T-cell (primary cell): ENCODE results near the gene KLHL34. TPM values are rescaled to one million over a fixed set of nuclear protein-coding genes. Genes with fewer than 3 reads are reported as not detected.

ENCODE experiments used
- ATAC-seq, 4 experiments: fragments of 200-7000 bp in 3 of 4; fragments of 150-1000 bp in 1 of 4; cut with Tn5 transposase; replicated peaks in 1 of 4; 1 replicate in 3 of 4; 2 replicates in 1 of 4; pipeline ENCODE4 v1.10.0; 2021; ENCODE audit warnings: moderate library complexity in 3 of 4, mild to moderate bottlenecking in 2 of 4, moderate number of reproducible peaks in 1 of 4
- CTCF ChIA-PET, 2 donors: fragments of 300-600 bp; sonication (Branson Sonifier 250); formaldehyde crosslinking; loops; one replicate each; lab custom pipeline; 2022; ENCODE audit warnings: antibody characterized with exemption in 2 of 2; lab: Charles Lee
- POLR2A ChIA-PET, 2 donors: fragments of 300-600 bp; sonication (Branson Sonifier 250); formaldehyde crosslinking; loops; one replicate each; lab custom pipeline; 2022; ENCODE audit warnings: antibody characterized with exemption in 2 of 2; lab: Charles Lee
- DNase-seq, 35 experiments: peaks; one replicate each; pipeline versions ENCODE4 v3.0.0 to v3.0.0-alpha.2; 2013 to 2023
- H3K27ac ChIP-seq: one replicate; pipeline ENCODE4 v1.5.1; 2013; ENCODE audit warnings: low read length
- H3K27me3 ChIP-seq, 2 experiments: replicated peaks in 1 of 2; 1 replicate in 1 of 2; 2 replicates in 1 of 2; pipeline versions ENCODE4 v1.6.1 to v1.7.0; 2013; ENCODE audit warnings: low read length in 1 of 2, mixed read lengths in 1 of 2; ENCODE audit not compliant: control insufficient read depth in 2 of 2, insufficient read depth in 2 of 2; ENCODE audit errors: extremely low read depth in 1 of 2
- H3K36me3 ChIP-seq, 2 donors: 1 replicate in 1 of 2; 2 replicates in 1 of 2; pipeline versions ENCODE4 v1.6.1 to v1.7.0; 2013; ENCODE audit warnings: low read length in 1 of 2; ENCODE audit not compliant: control insufficient read depth in 2 of 2, insufficient read depth in 1 of 2; ENCODE audit errors: extremely low read depth in 1 of 2
- H3K4me1 ChIP-seq, 2 experiments: 1 replicate in 1 of 2; 2 replicates in 1 of 2; pipeline versions ENCODE4 v1.6.1 to v1.7.0; 2013; ENCODE audit warnings: low read length in 2 of 2, mixed read lengths in 1 of 2; ENCODE audit not compliant: insufficient read depth in 2 of 2, control insufficient read depth in 1 of 2; ENCODE audit errors: extremely low read depth in 1 of 2
- H3K4me3 ChIP-seq, 2 donors: 1 replicate in 1 of 2; 2 replicates in 1 of 2; pipeline versions ENCODE4 v1.5.1 to v1.7.0; 2013; ENCODE audit warnings: mild to moderate bottlenecking in 2 of 2, low read length in 1 of 2, moderate library complexity in 1 of 2; ENCODE audit not compliant: control insufficient read depth in 1 of 2; ENCODE audit errors: extremely low read depth in 1 of 2
- H3K9me3 ChIP-seq: 2 replicates; pipeline ENCODE4 v1.7.0; 2013
- H3K27ac Mint-ChIP-seq, 2 donors: one replicate each; pipeline ENCODE4 v1.8.0; 2020 to 2021; ENCODE audit warnings: mild to moderate bottlenecking in 2 of 2, mixed read lengths in 2 of 2
- H3K27me3 Mint-ChIP-seq, 2 donors: one replicate each; pipeline ENCODE4 v1.8.0; 2021 to 2022; ENCODE audit warnings: mixed read lengths in 2 of 2
- H3K36me3 Mint-ChIP-seq: one replicate; pipeline ENCODE4 v1.8.0; 2021; ENCODE audit warnings: mixed read lengths
- H3K4me1 Mint-ChIP-seq, 3 donors: one replicate each; pipeline ENCODE4 v1.8.0; 2020 to 2022; ENCODE audit warnings: mixed read lengths in 3 of 3, mild to moderate bottlenecking in 1 of 3
- H3K4me3 Mint-ChIP-seq, 3 donors: one replicate each; pipeline ENCODE4 v1.8.0; 2020 to 2022; ENCODE audit warnings: mild to moderate bottlenecking in 3 of 3, mixed read lengths in 3 of 3, moderate library complexity in 3 of 3
- H3K9me3 Mint-ChIP-seq, 3 donors: one replicate each; pipeline ENCODE4 v1.8.0; 2020 to 2022; ENCODE audit warnings: mixed read lengths in 3 of 3
- WGBS: methylation state at CpG from one replicate; pipeline ENCODE4 v1.1.5; 2013; ENCODE audit warnings: missing lambda C conversion rate; ENCODE audit not compliant: insufficient coverage; 5-methylcytosine and 5-hydroxymethylcytosine counted together
- total RNA-seq, 35 experiments: library from RNA in 6 of 35; stranded (reverse) in 6 of 35; fragments of 120-200 nt in 1 of 35; gene quantifications; one replicate each; pipeline versions ENCODE4 v1.2.1 to v1.2.4 and lab custom pipeline; 2013 to 2026

KLHL34 gene
- total RNA-seq, 5 donors from 2014 or later (not counting 1 experiment from before 2014, with no cell fraction given): 0.68 to 2.7 (median 2.6) TPM

DNA sequence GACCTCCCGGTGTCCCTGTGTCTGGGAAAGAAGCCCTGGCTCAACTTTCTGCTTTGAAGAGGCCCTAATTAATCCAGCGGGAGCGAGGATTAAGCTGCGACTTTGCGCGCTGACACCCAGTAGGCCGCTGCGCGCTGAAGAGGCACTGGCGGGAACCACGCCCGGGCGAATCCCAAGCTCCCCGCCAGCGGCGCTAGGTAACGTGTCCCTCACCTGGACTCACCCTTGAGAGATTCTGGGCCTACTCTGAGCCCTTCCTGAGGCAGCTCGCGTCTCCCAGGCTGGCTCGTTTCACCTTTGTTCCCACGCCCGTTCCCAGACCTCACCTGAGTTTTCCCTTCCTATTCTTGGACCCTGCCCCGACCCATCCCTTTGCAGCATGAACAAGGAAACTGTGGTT is 616 bp upstream of the KLHL34 start:
- ChIA-PET POLR2A (interaction anchor here in 1 of 2 donors (0.5 kb wide), 1 partner anchor 10 kb away, joined by 6 read pairs; no protein-coding TSS in a partner anchor), CTCF (no interaction called here)
- Mint-ChIP-seq H3K4me1 (peaks cover 5 to 15% (median 9%) of the 10 kb centered on the region in 3 donors), H3K4me3 (peak overlapping the region; percentile 68 to 75 (median 73)), H3K9me3 (no peaks in the 10 kb centered on the region), H3K27ac (peak overlapping the region in 1 of 2 donors; percentile 22), H3K27me3 (peaks cover 5 to 8% of the 10 kb centered on the region in 2 donors), H3K36me3 (no peaks in the 10 kb centered on the region)
- Histone ChIP-seq H3K27me3 (peaks cover 0 to 13% of the 10 kb centered on the region in 2 experiments), H3K9me3 (no peaks in the 10 kb centered on the region), H3K27ac (no peak overlapping the region), H3K4me1 (peaks cover 0 to 22% of the 10 kb centered on the region in 2 experiments), H3K4me3 (peak overlapping the region; percentile 46 to 71), H3K36me3 (no peaks in the 10 kb centered on the region)
- peak in 3 of 4 experiments; percentile 19 to 36 (median 25) for ATAC-seq
- WGBS: 13% methylated on average over 16 of the region's 23 CpGs
- peak in 1 of 35 experiments; percentile 8 for DNase-seq

DNA sequence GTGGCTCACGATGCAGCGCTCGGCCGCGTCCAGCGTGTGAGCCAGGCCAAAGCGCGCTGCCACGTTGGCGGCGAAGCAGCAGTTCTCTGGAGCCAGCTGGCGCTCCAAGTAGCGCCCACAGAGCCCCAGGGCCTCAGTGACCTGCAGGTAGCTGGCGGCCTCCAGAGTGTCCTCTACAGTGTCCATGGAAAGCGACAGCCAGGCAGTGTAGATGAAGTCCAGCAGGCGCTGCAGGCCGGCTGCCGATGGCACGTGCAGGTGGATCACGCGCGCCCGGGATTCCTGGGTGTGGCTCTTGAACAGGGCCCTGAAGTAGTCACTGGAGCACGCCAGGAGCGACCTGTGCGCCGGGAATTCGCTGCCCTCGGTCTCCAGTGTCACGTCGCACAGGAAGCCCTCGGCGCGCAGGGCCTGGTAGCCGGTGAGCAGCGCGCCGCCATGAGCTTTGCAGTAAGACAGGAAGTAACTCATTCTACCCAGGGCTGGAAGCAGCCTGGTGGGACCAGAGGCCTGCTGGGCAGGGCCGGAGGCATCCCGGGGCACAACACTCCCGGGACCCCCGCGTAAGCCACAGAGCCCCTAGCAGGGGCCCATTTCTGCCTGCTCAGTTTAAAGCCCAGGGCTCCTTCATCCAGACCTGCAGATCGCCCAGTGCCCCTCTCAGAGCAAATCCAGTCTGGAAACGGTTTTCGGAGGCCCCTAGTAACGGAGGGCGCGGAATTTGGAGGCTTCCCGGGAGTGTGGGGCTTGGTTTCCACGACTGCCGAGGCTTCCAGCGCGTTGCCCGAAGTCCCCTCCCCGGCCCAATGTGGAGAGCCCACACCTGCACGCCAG is 595 bp downstream of the KLHL34 start:
- Mint-ChIP-seq H3K36me3 (no peaks in the 10 kb centered on the region), H3K9me3 (no peaks in the 10 kb centered on the region), H3K4me3 (peak overlapping the region; percentile 71 to 75 (median 74)), H3K27ac (peak overlapping the region; percentile 11 to 88), H3K4me1 (peaks cover 5 to 15% (median 9%) of the 10 kb centered on the region in 3 donors), H3K27me3 (peaks cover 5 to 8% of the 10 kb centered on the region in 2 donors)
- CTCF ChIA-PET: no interaction called here
- Histone ChIP-seq H3K36me3 (no peaks in the 10 kb centered on the region), H3K27ac (no peak overlapping the region), H3K4me1 (peaks cover 0 to 22% of the 10 kb centered on the region in 2 experiments), H3K9me3 (no peaks in the 10 kb centered on the region), H3K4me3 (peak overlapping the region; percentile 46 to 71), H3K27me3 (peaks cover 0 to 13% of the 10 kb centered on the region in 2 experiments)
- POLR2A ChIA-PET: no interaction called here
- peak in 8 of 35 experiments; percentile 8 to 38 (median 16) for DNase-seq
- peak; percentile 45 to 69 (median 60) for ATAC-seq
- 39% methylated on average over 40 of the region's 57 CpGs for WGBS

DNA sequence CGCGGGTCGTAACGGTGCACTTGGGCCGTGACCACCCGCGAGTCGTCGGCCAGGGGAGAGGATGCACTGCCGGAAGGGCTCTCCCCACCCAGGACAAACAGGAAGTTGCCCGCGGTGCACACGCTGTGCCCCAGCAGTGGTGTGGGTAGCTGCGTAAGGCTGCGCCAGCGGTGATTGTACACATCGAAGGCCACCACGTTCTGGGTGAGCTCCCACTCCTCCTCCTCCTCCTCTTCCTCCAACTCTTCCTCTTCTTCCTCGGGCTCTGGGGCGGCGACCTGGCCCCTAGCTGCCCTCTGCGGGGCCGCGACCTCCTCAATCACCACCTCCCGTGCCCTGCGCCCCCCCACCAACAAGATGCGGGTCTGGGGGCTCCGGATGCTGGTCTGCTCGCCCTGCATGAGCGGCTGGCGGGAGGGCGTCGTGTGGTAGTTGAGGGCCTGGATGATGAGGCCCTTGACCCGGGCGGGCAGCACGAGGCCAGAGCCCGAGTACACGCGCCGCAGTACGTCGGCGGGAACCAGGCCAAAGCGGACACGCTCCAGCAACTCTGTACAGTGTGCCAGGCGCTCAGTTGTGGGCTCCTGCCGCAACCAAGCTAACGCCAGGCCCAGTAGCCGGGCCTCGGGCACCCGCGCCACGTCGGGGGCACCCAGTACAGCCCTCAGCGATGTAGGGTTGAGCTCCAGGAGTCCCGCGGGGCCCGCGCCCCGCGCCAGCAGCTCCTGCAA is 1.4 kb downstream of the KLHL34 start:
- Mint-ChIP-seq H3K9me3 (no peaks in the 10 kb centered on the region), H3K4me1 (peaks cover 5 to 15% (median 9%) of the 10 kb centered on the region in 3 donors), H3K4me3 (peak overlapping the region in 1 of 3 donors; percentile 75), H3K36me3 (no peaks in the 10 kb centered on the region), H3K27me3 (peaks cover 4% of the 10 kb centered on the region in 2 donors), H3K27ac (no peak overlapping the region)
- Histone ChIP-seq H3K27ac (no peak overlapping the region), H3K9me3 (no peaks in the 10 kb centered on the region), H3K27me3 (peaks cover 0 to 13% of the 10 kb centered on the region in 2 experiments), H3K36me3 (no peaks in the 10 kb centered on the region), H3K4me1 (peaks cover 0 to 22% of the 10 kb centered on the region in 2 experiments), H3K4me3 (no peak overlapping the region)
- DNase-seq (no peak), ATAC-seq (no peak)
- POLR2A ChIA-PET: no interaction called here
- CTCF ChIA-PET: no interaction called here
- WGBS: 80% methylated on average over 30 of the region's 61 CpGs

DNA sequence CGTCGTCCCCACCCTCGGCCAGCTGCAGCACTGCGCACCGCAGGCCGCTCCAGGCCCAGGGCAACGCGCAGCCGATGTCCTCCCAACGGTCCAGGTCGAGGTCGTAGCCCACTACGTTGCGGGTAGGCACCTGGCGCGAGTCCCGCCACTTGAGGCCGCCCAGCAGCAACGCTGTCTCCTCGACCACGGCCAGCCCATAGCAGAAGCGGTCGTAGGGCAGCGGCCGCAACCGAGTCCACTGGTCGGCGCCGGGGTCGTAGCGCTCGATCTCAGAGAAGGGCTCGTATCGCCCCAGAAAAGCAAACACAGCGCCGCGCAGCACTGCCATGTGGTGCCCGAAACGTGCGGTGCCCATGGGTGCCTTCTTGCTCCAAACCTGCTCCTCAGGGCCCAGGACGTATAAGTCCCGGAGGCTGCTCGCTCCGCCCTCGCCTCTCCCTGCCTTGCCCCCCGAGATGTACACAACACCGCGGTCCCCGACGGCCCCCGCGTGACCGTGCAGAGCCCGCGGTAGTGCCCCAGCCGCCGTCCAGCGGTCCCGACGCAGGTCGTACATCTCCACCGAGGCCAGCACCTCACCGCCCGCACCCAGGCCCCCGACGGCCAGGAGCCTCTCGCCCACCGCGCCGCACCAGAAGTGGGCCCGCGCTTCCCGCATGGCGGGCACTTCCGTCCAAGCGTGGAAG is 2.1 kb downstream of the KLHL34 start:
- POLR2A ChIA-PET: no interaction called here

DNA sequence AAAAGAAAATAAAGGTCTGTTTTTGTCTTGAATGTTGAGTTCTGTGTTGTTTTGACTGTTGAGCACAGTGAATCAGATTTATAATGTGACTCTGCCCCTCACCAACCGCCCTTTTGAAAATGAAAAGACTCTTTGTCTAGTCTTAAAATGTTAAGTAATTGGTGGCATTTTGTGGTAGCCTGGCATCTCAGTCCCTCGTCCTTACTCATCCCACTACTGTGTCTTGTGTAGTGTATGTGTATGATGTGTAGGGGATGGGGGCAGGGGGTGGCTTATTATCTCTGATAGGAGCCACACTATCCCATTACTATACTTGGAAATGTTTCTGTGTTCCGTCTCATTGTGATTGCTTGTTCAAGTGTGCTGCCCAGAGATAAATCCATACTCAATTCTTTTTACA is 12.2 kb downstream of the KLHL34 start:
- ATAC-seq (no peak), DNase-seq (no peak)
- H3K27me3 Mint-ChIP-seq: no peaks in the 10 kb centered on the region
- Histone ChIP-seq H3K27me3 (no peaks in the 10 kb centered on the region), H3K9me3 (no peaks in the 10 kb centered on the region), H3K27ac (no peak overlapping the region), H3K36me3 (no peaks in the 10 kb centered on the region), H3K4me1 (no peaks in the 10 kb centered on the region), H3K4me3 (no peak overlapping the region)
- peaks cover 3% of the 10 kb centered on the region for H3K36me3 Mint-ChIP-seq
- H3K9me3 Mint-ChIP-seq: no peaks in the 10 kb centered on the region
- POLR2A ChIA-PET: no interaction called here
- no peak overlapping the region for H3K27ac Mint-ChIP-seq
- no peak overlapping the region for H3K4me3 Mint-ChIP-seq
- H3K4me1 Mint-ChIP-seq: no peaks in the 10 kb centered on the region
- WGBS: no CpG with 5 or more reads among the region's 3 CpGs
- CTCF ChIA-PET: no interaction called here

More for the DNA sequence above, 2.1 kb downstream of the KLHL34 start:
- peaks cover under 1 to 2% of the 10 kb centered on the region in 2 donors for H3K27me3 Mint-ChIP-seq
- H3K36me3 Mint-ChIP-seq: no peaks in the 10 kb centered on the region
- H3K4me3 Mint-ChIP-seq: peak overlapping the region in 1 of 3 donors; percentile 24
- H3K36me3 ChIP-seq: no peaks in the 10 kb centered on the region
- H3K9me3 Mint-ChIP-seq: no peaks in the 10 kb centered on the region
- peak overlapping the region; percentile 23 to 48 for H3K27ac Mint-ChIP-seq
- CTCF ChIA-PET: no interaction called here
- ATAC-seq (no peak), DNase-seq (no peak)
- H3K4me1 ChIP-seq: peaks cover 0 to 22% of the 10 kb centered on the region in 2 experiments
- WGBS: 55% methylated on average over 28 of the region's 76 CpGs
- no peak overlapping the region for H3K27ac ChIP-seq
- peaks cover 5 to 15% (median 9%) of the 10 kb centered on the region in 3 donors for H3K4me1 Mint-ChIP-seq
- no peak overlapping the region for H3K4me3 ChIP-seq
- peaks cover 0 to 13% of the 10 kb centered on the region in 2 experiments for H3K27me3 ChIP-seq
- no peaks in the 10 kb centered on the region for H3K9me3 ChIP-seq

DNA sequence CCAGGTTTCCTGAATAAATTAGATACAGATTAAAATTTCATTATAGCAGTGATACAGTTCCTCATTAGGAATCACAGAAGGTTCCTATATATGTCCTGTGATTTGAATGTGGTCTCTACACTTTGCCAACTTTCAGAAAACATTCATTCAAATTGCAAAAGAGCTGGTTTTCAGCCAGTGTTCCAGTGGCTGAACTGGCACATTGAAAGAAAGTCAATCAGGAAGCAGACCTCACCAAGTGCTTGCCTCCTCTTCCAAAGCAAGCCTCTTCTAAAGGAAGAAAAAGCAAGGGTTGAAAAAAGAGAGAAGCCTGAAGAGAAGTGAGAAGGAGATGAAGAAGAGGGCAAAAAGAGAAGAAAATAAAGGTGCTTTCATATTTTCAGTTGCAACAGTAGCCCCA is 12.7 kb downstream of the KLHL34 start:
- DNase-seq (no peak), ATAC-seq (no peak)
- Histone ChIP-seq H3K27ac (no peak overlapping the region), H3K36me3 (no peaks in the 10 kb centered on the region), H3K27me3 (no peaks in the 10 kb centered on the region), H3K4me1 (no peaks in the 10 kb centered on the region), H3K9me3 (no peaks in the 10 kb centered on the region), H3K4me3 (no peak overlapping the region)
- ChIA-PET POLR2A (no interaction called here), CTCF (no interaction called here)
- Mint-ChIP-seq H3K27me3 (no peaks in the 10 kb centered on the region), H3K27ac (no peak overlapping the region), H3K4me3 (no peak overlapping the region), H3K36me3 (peaks cover 3% of the 10 kb centered on the region), H3K4me1 (no peaks in the 10 kb centered on the region), H3K9me3 (no peaks in the 10 kb centered on the region)
